ENCODE results near the gene CSN1S1.
"Not testable (repeated sequence)": the region's sequence is repeated elsewhere in the genome, so short reads cannot be mapped to it uniquely, and the experiment has no call there.

The CSN1S1 gene, protein sequence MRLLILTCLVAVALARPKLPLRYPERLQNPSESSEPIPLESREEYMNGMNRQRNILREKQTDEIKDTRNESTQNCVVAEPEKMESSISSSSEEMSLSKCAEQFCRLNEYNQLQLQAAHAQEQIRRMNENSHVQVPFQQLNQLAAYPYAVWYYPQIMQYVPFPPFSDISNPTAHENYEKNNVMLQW

DNA sequence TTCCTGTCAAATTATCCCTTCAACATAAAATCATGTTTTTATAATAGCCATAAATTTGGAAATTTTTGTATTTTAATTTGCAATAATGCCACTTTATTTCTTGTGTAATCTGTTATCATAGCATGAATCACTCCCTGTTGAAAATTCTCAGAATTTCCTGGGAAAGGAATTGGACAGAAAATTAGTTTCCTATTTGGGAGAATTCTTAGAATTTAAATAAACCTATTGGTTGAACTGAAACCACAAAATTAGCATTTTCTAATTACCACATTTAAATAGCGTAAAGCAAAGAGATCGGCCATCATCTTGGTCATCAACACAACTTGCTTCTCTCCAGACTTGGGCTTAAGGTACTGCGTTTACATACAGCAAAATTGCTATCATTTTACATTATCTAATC lies at the start of gene CSN1S1:
TSS of gene CSN1S1 (plus strand) at position 301 of the 400 bp plus-strand sequence. CDS start 1,488 bp downstream, outside the sequence.
- in situ Hi-C loops (cut with HindIII; ENCODE audit: low sequenced_read_pairs), result no loop called here

DNA sequence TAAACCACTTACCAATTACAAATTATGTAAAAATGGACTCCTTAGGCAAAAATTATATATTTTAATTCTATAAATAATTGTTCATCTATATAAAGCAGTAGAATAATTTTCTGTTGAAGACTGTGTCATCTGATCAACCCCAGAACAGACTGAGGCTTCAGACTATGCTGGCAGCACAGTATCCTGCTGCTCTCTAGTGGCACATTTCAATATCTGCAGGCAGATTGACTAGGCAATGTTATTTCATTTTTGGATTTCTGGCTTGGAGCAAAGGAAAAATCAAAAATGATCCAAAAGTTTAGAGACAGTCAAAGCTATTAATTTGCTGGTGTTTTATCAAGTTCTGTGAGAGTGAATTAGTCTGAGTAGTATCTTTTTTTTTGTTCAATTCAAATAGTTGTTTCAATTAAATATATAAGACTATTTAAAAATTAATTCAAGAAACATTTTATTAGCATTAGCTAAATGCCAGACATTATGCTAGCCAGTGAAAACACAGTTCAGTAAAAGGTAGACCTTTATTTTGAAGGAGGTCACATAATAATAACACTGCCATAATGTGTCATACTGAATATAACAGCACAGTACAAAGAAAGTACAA lies 49.6 kb upstream of the CSN1S1 start:
- in situ Hi-C loops (cut with HindIII; ENCODE audit: low sequenced_read_pairs), result no loop called here

DNA sequence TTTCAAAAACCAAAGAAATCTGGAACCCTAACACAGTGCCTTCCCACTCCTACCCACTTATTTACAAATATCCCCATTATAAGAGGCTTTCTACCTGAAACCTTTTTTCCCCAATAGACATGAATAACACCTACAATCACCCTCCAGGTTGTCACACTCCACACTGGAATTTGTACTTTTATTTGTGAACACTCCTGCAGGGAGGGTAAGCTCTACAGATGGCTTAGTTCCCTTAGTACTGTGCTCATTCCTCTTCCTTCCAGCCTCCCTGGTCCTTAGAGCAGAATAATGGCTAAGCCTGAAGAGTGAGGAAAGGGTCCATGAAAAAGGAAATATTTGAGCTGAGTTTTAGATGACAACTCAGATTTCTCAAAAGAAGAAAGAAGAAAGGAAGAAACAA lies 48.7 kb upstream of the CSN1S1 start:
- in situ Hi-C loops (cut with HindIII; ENCODE audit: low sequenced_read_pairs), result no loop called here

DNA sequence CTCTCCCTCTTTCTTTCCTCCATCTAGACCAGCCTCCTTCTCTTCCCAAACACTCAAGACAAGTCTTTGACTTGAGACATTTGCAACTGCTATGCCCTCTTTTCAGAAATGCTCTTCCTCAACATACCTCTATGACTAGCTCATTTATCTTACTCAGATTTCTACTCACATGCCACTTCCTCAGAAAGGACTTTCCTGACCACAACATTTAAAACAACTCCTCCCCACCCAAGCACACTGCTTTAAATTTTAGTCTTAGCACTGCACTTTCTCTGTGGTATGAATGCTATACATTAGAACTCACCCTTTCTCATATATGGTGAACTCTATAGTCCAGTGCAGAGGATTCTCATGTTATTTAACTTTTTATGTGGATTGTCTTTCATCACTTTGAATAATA lies 42.5 kb upstream of the CSN1S1 start:
- in situ Hi-C loops (cut with HindIII; ENCODE audit: low sequenced_read_pairs), result no loop called here

DNA sequence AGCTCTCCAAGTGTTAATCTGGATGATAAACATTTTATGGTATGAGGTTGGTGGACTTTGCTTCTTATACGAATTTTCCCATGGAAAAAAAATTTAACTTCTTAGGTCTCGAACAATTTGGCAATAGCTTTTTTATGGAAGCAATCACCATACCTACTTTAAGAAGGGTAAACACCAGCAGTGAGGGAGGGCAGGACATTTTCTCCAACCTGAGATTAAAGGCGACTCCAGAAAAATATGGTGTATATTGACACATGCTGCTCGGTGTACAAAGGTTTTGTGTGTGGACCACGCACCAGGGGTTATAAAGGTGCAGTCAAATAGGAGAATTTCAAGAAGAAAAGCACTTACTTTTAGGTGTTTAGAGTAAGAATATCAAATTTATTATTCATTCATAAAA lies 36.7 kb upstream of the CSN1S1 start:
- in situ Hi-C loops (cut with HindIII; ENCODE audit: low sequenced_read_pairs), result no loop called here

DNA sequence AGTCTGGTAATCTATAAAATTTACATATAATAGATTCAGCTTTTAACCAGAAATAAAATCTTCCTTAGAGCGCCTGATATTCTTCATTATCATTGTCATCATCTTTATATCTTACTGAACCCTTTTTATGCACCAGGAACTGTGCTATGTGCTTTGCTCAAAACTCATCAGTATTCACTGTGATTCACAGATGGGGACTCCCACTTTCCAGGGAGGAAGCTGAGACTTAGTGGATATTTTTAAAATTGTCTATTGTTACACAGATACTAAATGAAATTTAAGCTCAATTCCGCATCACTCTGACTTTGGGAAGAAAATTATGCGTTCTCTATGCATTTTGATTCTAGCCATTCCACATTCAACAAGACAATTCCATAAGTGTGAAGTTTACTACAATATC lies 36.1 kb upstream of the CSN1S1 start:
- in situ Hi-C loops (cut with HindIII; ENCODE audit: low sequenced_read_pairs), result no loop called here

DNA sequence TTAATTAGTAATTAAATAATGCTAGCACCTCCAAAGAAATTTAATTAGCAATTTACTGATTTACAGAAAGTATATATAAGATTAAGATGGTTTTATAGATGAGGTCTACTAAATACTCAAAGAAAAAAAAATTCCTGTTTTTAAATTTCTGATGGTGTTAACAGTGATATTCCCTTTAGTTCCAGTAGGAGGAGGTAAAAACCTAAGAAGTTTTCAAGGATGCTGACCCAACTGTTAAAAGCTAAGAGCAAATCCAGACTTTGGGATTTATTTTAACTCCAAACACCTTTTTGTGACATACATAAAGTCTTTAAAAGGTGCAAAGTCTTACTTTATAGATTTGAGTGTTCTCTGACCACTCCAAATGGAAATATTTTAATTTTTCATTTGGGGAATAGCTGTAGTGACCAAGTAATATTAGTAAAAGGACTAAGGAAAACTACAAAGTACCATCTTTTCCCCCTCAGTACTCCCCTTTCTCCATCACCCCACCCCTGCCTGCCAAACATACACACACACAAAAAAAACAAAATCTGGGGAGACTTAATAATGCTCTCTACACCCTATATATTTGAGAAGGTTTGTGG lies 34.2 kb upstream of the CSN1S1 start:
- in situ Hi-C loops (cut with HindIII; ENCODE audit: low sequenced_read_pairs), result no loop called here

DNA sequence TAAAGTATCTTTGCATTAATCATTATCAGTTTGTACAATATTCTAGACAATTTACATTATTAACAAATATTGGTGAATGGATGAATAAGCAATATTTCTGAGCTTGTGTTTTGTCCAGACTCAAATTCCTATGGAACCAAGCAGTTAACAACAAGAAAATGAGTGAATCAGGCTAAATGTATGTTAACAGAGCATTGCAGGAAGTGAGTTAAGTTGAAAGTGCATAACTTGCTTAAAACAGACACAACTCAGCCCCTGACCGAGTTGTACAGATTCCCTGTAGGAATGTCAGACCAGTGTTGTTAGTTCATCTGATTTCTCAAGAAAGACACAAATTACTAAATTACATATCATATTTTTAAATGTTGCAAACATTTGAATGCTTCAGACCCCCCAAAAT lies 23.7 kb upstream of the CSN1S1 start:
- in situ Hi-C loops (cut with HindIII; ENCODE audit: low sequenced_read_pairs), result no loop called here

DNA sequence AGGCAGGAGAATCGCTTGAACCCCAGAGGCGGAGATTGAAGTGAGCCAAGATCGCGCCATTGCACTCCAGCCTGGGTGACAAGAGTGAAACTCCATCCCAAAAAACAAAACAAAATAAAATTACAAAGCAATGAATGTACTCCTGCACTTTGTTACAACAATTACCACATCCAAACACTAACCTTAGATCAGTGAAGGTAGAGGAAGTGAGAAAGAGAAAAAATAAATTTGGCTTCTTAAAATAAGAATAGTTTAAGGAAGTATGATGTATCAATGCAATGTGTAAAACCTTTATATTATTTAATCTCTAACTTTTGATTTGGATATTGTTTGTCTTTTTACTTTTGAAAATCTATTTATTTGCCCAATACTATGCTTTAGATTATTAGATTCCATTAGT lies 21.7 kb upstream of the CSN1S1 start:
- in situ Hi-C loops (cut with HindIII; ENCODE audit: low sequenced_read_pairs), result no loop called here

DNA sequence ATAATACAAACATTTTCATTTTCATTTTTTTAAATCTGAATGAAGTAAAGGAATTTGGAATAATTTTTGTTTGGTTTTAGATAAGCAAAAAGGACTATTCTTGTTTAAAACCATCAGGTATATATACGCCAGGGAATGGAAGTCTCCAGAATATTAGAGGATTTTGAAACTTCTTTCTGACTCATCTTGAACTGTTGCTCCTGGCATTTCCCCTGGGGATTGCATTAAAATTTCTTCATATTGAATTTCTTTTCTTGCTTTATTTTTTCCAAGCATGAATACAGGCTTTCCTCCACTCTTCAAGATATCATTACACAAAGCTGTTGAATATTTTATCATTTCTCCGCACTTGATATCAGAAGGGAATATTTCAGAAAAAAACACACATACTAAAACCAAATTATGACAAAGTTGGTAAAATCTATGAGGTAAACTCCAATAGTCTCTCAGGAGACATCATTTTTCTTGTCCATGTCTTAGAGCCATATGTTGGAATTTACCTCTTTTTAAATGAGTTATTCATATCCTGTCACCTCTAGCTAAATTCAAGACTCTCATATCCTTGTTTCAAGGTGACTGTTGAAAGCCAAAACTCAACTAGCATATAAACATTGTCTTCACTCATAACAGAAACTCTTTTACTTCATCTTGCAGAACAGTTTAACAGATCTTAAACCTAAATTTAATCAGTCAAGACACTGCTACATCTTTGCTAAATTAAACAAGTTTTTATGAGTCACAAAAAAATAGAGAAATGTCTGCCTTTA lies 20.7 kb upstream of the CSN1S1 start:
- in situ Hi-C loops (cut with HindIII; ENCODE audit: low sequenced_read_pairs), result no loop called here

DNA sequence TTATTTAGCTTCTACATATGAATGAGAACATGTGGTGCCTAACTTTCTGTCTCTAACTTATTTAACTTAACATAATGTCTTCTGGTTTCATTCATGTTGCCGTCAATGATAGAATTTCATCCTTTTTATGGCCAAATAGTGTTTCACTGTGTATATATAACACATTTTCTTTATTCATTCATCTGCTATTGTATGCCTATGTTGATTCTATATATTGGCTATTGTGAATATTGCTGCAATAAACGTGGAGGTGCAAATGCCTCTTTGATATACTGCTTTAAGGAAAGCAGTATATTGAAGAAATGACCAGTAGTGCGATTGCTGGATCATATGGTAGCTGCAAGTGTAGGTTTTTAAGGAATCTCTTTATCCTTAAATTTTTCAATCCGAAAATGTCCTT lies 10.0 kb upstream of the CSN1S1 start:
- in situ Hi-C loops (cut with HindIII; ENCODE audit: low sequenced_read_pairs), result no loop called here

DNA sequence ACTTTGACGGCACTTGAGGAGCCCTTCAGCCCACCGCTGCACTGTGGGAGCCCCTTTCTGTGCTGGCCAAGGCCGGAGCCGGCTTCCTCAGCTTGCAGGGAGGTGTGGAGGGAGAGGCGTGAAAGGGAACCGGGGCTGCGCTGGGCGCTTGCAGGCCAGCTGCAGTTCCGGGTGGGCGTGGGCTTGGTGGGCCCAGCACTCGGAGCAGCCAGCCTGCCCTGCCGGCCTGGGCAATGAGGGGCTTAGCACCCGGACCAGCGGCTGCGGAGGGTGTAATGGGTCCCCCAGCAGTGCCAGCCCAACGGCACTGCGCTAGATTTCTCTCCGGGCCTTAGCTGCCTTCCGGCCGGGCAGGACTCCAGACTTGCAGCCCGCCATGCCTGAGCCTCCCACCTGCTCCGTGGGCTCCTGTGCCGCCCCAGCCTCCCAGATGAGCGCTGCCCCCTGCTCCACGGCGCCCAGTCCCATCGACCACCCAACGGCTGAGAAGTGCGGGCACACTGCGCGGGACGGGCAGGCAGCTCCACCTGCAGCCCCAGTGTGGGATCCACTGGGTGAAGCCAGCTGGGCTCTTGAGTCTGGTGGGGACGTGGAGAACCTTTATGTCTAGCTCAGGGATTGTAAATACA lies 7.0 kb upstream of the CSN1S1 start:
- in situ Hi-C loops (cut with HindIII; ENCODE audit: low sequenced_read_pairs), result not testable (repeated sequence)

DNA sequence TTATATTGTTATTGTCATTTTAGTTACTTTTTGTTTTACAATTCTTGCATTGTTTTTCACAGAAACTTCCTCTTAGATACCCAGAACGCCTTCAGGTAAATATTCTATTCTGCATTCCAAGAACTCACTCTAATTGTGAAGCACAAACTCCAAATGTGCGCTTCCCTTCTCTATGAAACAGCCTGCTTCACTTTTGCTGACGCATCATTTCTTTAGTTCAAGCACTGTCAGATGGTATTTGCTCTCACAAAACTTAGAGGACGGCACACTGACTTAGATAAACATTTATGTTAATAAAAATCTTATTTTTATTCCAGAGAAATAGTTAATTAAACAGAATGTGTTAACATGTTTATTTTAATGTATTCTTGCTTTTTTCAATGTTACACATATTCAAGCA lies 3.3 kb downstream of the CSN1S1 start:
- in situ Hi-C loops (cut with HindIII; ENCODE audit: low sequenced_read_pairs), result no loop called here

DNA sequence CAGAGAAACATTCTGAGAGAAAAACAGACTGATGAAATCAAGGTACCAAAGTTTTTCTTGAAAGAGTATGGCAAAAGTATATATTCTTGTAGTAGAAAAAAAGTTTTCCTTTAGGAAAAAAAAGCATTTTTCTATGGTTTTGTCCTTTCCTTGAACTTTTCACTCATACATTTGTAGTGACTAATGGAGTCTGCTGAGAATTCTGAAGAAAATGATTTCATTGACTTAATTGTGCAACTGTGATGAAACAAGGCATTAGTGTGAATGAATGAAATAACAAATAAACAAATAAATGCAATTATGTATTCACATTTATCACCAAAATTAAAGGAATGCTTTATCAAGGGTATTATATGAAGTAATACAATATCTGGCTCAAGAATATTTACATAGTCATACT lies 5.7 kb downstream of the CSN1S1 start:
- in situ Hi-C loops (cut with HindIII; ENCODE audit: low sequenced_read_pairs), result no loop called here

DNA sequence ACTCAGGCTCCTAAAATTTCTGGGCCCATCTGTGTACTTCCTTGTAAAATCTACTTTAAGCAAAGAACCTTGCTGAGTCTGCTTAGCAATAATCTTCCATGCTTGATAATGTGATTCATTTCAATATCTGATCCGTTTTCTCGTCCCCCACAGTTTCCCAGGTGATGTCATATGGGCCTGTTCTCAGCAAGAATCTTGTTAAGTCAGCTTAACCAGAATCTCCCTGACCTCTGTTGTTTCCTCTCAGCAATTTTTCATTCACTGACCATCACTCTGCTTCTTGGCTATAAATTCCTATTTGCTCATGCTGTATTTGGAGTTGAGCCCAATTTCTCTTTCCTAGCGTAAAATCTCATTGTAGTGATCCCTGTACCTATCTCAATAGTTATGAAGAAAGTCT lies 20.7 kb downstream of the CSN1S1 start:
- in situ Hi-C loops (cut with HindIII; ENCODE audit: low sequenced_read_pairs), result no loop called here

DNA sequence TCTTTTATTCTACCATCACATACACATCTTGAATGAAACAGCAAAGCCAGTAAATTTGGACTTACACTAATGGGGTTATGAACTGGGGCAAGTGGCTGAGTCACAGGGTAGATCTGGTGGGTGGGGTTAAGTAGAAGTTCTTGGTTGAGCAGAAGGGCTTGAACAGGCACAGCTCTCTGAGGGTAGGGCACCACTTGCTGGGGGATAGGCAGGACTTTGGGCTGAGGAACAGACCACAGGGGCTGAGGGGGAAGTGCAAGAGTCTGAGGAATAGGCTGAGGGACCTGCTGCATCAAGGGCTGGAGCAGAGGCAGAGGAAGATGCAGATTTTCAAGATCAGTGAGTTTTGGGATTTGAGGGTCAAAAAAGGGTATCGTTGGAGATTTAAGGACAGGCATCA lies 26.3 kb downstream of the CSN1S1 start:
- in situ Hi-C loops (cut with HindIII; ENCODE audit: low sequenced_read_pairs), result no loop called here

DNA sequence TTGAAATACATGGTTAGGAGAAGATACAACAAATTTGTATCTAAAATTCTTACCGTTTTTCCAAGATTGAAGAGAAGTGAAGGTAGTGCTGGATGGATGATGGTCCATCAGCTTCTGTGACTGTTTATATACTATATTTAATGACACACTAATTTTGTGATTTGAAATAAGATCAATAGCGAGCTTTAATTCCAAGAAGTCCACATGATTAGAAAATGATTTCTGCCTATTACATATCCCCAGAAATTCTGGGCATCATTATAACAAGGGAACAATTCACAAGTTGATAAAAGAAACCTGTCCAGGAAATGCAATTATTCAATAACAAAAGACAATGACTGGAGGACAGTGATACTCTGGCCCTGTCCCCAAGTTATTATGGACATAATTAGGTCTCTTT lies 34.8 kb downstream of the CSN1S1 start, which contains the start of gene CSN2:
TSS of gene CSN2 (minus strand) at position 101 of the 400 bp plus-strand sequence. CDS start 4,733 bp downstream, outside the sequence.
- in situ Hi-C loops (cut with HindIII; ENCODE audit: low sequenced_read_pairs), result no loop called here

DNA sequence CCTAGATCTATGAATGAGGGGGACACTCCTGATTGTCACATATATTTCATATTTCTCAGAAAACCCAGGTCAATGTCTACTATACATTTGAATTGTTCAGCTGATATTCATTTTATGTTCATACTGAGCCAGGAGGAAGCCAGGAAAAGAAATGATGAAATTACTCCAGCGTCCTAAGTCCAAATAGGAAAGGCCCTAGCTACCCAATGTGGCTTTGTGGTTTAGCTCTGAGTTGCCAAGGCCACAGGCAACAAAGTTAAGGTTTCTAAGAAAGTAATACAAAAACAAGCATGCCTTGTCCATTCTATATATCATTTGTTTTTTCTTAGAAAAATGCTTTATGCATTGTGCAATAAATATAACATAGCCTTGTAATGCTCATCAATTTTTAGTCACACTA lies 39.2 kb downstream of the CSN1S1 start:
- in situ Hi-C loops (cut with HindIII; ENCODE audit: low sequenced_read_pairs), result no loop called here

DNA sequence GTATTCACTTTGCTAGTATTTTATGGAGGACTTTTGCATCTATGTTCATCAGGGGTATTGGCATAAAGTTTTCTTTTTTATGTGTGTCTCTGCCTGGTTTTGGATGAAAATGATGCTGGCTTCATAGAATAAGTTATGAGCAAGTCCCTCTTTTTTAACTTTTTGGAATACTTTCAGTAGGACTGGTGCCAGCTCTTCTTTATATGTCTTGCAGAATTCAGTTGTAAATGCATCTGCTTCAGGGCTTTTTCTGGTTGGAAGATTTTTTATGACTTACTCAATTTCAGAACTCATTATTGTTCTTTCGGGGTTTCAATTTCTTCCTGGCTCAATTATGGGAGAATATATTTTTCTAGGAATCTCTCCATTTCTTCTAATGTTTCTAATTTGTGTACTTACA lies 43.8 kb downstream of the CSN1S1 start:
- in situ Hi-C loops (cut with HindIII; ENCODE audit: low sequenced_read_pairs), result no loop called here

DNA sequence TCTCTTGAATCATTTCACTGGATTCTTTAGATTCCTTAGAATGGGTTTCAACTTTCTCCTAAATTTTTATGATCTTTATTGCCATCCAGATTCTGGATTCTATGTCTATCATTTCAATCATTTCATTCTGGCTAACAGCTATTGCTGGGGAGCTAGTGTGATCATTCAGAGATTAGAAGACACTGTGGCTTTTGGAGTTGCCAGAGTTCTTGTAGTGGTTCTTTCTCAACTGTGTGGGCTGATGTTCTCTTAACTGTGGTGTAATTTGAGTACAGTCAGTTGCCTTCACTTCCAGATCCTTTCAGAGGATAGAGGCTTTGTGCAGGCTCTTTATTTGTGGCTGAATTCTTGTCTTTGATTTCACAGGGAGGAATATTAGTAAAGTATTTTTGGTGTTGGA lies 46.7 kb downstream of the CSN1S1 start:
- in situ Hi-C loops (cut with HindIII; ENCODE audit: low sequenced_read_pairs), result no loop called here

DNA sequence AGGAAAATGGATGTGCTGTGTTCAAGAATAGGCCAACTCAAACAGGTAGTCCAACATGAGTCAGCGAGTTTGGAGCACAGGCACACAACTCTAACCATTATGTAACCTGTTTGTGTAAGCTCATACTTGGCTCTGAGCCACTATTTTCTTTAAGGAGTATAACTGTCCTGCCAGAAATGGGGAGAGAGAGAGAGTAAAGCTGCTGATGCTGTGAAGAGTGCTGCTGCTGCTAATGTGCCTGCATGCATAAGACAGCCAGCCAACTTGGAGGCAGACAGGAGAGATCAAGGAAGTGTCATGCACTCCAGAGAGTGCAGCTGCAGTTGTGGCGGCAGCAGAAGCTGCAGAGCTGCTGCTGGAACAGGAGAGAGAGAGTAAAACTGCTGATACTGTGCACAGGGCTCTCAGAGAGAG lies 53.2 kb downstream of the CSN1S1 start:
- in situ Hi-C loops (cut with HindIII; ENCODE audit: low sequenced_read_pairs), result no loop called here
